CD4-positive, alpha-beta T cell treated with Interleukin-4 for 4 hours (primary cell): Measurements from ENCODE around the gene NAA60.
"Not testable (repeated sequence)": the region's sequence is repeated elsewhere in the genome, so short reads cannot be mapped to it uniquely, and the experiment has no call there.

ENCODE experiments used
- DNase-seq: peaks from one replicate; pipeline ENCODE4 v3.0.0-alpha.2; 2020

The NAA60 gene

DNA sequence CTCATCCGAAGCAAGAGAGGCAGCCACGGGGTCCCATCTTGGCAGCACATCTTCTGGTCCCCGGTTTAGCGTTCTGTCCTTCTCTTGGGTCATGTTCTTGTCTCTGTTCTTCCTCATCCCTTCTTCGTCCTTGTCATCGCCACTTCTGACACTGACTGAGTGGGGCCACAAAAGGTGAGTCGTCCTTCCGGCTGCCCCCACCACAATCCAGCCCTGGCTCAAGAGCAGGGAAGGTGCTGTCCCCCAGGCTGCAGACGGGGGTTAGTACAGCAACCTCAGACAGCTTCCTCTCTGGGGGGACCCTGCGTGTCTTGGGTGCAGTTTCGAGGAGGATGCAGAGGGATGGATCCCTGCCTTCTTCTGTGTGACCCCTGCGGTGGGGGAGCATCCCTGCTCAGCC, 21.8 kb downstream of the NAA60 start:
- no peak for DNase-seq

DNA sequence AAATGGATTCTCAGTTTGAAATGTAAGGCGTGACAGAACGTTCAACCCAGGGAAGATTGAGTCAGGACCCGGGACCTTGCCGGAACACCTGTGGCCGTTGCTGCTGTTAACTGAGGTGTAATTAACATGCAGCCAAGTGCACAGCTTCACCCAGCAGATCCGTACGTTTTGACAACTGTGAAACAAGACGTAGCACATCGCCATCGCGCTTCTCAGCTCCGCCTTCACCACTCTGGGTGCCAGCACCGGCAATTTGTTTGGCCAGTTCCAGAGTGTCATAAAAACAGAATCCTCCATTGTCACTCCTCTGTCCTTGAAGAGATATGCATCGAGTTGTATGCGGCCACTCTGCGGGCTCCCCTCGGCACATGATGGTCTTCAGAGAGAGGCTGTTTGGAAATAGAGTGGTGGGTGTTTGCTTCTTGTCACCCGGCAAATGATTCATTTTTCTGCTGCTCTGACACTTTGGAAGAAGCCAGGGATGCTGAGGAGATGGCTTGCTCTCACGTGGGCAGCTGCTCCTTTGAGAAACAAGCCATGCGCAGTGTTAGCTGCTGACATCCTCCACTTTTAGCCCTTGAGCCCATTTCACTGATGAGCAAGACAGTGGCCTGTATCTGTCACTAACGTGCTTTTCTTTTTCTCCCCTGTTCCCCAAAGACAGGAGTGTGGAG, 22.6 kb downstream of the NAA60 start:
- no peak for DNase-seq

DNA sequence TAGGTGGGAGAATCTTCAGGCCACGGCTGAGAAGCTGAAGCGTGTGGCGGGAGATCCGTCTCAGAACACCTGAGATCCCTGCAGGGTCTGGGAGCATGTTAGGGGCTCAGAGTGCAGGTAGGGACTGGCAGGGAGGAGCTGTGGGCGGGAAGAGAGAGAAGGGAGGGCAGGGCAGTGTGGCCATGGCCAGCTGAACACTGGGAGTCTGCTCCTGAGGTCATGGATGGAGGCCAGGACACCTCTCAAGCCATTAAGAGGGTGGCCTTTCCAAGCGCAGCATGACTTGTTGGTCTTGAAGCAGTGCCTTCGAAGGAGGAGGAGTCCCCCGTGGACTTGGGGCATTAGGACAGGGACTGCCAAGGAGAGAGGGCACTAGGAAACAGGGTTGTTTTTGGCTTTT, 23.7 kb downstream of the NAA60 start:
- no peak for DNase-seq

DNA sequence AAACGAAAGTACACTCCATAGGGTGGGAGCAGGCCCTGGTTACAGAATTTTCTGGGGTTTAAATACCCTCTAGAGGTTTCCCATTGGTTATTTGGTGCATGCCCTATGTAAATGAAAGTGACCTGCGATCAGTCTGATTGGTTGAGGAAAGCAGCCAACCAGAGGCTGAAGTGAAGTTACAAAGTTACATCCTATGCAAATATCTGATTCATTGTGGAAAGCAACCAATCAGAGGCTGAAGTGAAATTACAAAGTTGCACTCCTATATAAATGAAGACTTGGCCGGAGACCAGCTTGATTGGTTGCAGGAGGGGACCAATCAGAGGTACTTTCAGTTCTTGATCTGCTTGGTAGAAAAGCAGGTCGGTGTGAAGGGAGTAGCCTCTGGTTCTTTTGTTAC, 24.4 kb downstream of the NAA60 start:
- no peak for DNase-seq

DNA sequence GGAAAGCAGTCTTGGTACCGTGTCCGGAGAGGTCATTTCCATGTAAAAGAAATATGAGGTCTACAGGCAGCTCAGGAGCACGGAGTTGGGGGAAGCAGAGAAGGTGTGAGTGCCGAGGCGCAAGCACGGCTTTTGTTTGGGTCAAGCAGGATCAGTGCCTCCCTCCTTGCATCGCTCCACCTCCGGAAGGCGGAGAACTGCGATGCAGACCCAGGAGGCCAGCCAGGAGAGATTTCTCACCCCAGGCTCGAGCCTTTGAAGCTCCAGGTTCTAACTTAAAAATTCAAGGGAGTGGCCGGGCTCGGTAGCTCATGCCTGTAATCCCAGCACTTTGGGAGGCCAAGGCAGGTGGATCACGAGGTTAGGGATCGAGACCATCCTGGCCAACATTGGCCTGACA, 25.0 kb downstream of the NAA60 start:
- DNase-seq, result no peak

DNA sequence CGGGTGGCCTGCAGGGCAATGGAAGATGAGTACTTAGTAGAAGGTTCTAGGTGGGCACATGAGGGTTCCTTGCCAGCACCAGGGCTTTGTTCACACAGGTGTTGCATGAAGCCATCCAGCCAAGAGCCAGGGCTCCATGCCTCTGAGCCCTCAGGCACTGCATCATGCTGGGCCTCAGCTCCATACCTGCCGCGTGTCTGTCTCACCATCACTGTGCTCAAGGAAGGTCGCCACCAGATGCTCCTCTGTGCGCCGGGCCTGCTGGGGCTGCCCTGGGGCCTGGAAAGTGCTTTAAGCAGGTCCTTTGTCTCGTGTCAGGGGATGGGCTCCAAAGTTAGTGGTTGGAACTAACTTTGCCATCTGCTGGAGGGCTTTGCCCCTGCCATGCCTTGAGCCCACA, 26.3 kb downstream of the NAA60 start:
- DNase-seq, result no peak

DNA sequence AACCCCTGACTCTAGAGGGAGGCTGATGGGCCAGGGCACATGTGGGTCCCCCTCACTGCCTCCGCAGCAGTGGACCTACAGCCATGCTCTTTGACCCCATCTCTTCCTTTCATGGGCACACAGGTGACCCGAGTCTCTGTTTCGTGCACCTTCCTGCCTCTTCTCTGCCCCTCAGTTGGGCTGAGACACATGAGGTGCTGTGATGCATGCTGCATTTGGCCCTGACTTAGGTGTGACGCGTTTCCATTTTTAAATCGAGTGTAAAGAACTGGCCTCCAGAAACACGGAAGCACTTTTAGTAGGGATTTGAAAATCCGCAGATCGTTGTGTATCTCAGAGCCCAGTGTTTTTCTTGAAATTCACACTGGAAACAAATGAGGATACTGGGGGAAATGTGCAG, 27.2 kb downstream of the NAA60 start:
- DNase-seq, result no peak

DNA sequence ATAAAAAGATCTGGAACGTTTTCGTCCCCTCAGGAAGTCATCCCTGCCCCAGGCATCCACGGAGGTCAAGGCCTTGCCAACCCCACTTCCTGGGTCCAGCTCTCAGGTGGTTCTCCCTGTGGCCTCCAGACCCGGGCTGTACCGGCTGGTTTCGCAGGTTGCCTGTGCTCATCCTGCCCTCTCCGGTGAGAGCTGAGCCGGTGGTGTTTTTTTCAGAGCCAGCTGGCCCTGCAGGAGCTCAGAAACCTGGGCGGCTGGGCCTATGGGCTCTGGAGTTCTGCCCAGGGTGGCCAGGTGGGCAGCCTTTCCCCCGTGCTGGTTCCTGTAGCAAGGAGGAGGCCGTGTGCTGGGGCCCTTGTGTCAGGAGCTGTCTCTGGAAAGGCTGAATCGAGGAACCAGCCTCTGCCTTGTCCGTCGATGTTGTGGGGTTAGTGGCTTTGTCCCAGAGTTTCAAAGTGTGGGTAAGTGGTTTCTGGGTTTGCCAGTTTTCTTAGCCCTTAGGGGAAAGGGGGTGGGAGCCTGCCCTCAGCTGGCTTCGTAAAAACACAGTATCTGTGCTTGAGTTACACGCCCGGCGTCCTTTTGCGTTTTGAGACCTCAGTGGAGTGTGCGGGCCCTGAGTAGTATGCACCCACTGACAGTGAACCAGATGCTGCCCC, 28.2 kb downstream of the NAA60 start:
- DNase-seq, result no peak

DNA sequence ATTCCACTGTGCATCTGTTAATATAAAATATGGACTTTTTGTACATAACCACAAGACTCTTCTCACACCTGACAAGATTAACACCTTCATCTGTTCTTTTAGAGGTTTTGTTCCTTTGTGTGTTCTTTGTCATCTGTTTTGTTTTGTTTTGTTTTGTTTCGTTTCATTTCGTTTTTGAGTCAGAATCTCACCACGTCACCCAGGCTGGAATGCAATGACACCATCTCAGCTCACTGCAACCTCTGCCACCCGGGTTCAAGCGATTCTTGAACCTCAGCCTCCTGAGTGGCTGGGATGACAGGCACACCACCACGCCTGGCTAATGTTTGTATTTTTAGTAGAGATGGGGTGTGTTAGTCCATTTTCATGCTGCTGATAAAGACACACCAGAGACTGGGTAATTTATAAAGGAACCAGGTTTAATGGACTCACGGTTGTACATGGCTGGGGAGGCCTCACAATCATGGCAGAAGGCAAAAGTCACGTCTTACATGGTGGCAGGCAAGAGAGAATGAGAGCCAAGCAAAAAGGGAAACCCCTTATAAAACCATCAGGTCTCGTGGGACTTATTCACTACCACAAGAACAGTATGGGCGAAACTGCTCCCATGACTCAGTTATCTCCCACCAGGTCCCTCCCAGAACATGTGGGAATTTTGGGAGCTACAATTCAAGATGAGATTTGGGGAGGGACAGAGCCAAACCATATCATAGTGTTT, 29.6 kb downstream of the NAA60 start:
- DNase-seq, result no peak

DNA sequence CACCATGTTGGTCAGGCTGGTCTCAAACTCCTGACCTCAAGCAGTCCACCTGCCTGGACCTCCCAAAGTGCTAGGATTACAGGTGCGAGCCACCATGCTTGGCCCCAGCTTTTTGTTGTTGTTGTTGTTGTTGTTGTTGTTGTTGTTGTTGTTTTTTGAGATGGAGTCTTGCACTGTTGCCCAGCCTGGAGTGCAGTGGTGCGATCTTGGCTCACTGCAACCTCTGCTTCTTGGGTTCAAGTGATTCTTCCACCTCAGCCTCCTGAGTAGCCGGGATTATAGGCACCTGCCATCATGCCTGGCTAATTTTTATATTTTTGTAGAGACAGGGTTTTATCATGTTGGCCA, 30.1 kb downstream of the NAA60 start:
- DNase-seq, result not testable (repeated sequence)

DNA sequence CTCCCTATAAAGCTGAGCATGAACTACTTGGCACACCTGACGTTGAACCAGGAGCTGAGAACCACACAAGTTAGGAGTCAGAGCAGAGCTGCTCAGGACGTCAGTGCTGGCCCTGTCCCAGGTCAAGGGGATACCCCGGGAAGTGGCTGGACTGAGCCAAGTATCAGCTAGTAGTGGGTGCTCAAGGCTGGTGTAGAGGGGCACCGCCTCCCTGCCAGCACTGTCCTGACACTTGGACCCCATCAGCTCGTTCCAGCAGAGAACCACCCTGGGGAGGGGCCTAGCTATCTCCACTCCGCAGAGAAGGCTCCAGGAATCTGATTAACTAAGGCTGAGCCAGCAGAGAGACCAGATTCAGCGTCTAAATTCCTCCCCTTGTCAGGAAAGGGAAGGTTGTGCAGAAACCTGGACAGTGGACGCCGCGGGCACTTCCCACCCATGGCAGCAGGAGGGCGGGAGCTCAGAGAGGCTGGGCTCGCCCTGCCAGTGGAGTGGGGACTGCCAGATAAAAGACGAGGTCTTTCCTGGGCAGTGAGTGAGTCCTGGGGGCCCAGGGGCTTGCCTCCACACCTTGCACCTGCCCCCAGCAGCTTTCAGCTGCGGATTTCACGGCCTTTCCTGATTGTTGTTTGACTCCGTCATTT, 30.8 kb downstream of the NAA60 start:
- no peak for DNase-seq

DNA sequence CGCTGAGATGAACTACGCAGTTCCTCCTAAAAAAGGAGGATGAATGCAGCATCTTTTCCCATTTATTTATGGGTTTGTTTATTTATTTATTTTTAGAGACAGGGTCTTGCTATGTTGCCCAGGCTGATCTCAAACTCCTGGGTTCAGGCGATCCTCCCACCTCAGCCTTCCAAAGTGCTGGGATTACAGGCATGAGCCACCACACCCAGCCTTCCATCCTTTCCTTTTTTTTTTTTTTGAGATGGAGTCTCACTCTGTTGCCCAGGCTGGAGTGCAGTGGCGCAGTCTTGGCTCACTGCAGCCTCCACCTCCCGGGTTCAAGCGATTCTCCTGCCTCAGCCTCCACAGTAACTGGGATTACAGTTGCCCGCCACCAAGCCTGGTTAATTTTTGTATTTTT, 31.4 kb downstream of the NAA60 start:
- not testable (repeated sequence) for DNase-seq

DNA sequence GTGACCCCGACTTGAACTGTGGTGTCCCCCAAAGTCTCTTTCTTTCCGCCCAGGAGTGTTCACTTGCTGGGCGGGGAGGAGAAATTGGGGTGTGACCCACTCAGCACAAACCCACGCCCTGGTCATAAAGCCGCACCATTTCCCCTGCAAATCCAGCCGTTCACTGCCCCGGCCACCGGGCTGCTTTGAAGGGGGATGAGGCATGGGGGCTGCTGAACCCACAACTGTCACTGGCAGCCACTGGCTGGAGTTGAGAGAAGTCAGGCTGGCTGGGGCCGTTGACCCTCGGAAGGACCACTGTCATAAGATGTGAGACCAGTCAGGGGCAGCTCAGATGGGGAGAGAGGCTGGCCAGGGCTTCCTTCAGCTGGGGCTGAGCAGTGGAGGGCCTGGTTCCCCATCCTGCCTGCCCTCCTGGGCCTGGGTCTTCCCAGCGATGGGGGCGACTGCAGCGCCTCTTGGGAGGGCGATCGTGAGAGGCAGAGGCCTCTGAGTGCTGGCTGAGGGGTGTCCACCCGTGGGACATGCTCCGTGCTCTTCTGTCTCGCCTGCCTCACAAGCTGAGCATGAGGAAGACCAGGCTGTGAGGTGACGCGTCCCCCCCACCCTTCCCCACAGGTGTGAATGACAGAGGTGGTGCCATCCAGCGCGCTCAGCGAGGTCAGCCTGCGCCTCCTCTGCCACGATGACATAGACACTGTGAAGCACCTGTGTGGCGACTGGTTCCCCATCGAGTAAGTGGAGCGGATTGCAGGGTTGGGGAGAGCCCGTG, 32.3 kb downstream of the NAA60 start:
- no peak for DNase-seq

DNA sequence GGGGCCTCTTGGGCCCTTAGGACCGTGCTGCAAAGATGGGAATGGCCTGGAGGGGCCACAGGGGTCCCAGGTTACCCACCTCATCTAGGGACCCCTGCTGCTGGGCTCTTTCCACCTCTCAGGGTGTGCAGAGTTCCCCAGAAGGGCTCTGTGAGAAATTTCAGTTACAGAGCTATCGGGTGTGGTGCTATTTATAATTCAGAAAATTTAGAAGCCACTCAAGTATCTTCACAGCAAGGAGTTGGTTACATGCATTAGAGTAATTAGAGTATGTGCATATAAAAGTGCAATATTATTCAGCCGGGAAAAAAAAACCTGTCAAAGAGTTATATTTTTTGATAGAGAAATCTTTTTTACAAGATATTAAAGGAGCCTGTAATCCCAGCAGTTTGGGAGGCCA, 32.9 kb downstream of the NAA60 start:
- DNase-seq, result no peak

DNA sequence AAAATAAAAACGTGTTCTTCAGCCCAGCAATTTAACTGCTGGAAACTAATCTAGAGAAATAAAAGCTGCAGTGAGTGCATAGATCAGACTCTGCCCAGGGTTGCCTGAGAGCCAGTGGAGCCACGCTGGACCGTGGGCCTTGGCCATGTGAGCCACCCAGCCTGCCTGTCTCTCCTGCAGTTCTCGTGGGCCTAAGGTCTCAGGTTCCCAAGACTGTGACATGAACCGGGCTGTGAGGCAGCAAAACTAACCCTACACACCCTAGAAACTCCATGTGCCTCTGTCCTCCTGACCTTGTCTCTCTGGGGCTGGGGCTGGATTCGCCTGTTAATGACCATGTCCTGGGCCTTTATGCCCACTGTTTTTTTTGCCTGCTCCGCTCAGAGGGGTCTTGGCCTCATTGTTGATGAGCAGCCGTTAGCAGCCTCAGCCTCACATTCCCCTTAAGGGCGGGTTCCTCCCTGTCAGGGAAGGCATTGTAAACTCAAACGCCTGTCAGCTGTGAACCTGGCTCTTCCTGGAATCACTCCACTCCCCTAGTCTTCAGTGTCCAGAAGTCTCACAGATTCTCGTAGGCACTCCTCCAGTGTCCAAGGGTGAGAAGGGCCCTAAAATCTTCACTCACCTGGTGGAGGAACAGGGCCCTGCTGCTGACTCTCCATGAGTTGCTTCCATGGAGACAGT, 34.9 kb downstream of the NAA60 start:
- no peak for DNase-seq

DNA sequence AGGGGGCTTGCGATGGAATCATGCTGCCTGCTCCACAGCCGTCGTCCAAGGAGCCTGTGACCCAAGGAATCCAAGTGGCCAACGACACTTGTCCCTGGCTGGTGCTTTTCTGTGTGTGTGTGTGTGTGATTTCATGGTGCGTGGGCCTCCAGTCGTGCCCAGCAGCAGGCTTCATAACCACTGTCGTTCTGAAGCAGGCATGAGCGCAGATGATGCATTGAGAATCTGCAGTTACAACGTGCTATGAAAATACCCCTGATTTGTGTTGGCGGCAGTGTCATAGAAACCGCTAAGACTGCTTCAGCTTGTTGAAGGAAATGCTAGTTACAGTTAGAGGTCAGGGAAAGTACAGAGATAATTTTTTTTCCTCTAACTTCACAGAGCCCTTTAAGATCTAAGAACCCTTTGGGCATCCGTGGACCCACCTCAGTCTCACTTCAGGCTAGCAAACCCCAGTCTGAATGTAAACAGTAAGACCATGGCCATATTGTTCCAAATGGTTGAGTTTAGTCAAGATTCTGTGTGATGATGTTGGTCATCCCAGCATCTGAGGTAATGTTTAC, 36.3 kb downstream of the NAA60 start:
- no peak for DNase-seq

DNA sequence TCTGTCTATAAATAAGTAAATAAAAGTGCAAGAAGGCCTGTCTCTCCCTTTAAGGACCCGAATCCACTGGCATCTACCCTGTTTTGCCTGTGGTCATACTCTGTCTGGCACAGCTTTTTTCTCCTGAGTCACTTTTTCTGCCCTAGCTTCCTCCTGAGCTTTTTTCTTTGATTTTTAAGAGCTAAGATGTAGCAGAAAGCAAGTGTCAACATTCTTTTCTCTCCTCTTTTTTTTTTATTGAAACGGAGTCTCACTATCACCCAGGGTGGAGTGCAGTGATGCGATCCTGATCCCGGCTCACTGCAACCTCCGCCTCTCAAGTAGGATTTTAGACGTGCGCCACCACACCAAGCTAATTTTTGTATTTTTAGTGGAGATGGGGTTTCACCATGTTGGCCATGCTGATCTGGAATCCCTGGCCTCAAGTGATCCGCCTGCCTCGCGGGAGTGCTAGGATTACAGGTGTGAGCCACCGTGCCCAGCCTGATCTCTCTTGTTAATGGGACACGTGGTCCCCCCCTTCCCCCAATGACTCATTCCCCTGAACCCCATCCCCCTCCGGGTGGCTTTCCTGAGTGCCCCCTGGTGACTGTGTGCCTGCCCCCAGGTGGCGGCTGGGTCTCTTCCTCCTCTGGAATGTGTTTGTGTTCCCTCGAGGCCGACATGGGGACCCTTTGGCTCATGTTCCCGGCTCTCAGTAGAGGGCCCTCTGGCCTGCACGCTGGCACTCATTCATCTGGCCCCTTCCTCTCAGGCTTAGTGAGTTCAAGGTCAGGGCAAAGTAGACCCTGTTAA, 37.6 kb downstream of the NAA60 start:
- DNase-seq, result no peak

DNA sequence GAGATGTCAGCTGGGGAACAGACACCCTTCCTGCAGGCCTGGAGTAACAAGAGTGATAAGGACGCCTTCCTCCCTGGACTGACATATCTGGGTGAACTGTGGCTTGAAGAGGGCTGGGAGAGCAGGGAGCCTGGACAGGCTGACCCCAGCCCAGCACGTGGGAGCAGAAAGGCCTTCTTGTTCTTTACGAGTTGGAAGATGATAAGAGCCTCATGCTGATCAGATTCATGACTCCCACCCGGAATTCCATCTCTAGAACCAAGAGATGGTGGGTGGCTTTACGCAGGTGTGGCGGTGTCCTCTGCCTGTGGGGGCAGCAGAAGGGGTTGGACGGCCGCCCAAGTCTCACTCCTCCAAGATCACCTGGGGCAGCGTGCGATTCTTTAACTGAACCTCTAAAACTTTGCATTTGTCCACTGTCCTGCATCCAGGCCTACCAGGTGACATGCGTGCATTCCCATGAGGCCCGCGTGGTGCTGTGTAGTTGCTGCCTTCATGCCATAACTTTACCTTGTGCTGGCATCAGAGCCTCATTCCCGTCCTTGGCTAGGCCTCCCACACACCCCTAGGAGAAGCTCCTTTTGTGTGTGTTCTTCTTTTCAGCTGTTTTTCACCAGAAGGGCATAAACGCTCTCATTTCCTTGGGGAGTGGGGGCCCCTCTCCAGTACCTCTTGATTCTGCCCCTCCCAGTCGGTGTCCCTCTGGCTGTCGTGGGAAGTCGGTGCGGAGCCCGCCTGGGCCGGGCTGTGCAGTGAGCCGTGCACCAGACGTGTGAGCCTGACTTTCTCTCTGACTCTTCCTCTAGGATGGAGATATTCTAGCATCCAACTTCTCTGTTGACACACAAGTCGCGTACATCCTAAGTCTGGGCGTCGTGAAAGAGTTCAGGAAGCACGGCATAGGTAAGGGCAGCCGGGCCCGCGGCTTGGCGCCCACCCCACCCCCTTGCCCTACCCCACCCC, 38.5 kb downstream of the NAA60 start:
- no peak for DNase-seq

DNA sequence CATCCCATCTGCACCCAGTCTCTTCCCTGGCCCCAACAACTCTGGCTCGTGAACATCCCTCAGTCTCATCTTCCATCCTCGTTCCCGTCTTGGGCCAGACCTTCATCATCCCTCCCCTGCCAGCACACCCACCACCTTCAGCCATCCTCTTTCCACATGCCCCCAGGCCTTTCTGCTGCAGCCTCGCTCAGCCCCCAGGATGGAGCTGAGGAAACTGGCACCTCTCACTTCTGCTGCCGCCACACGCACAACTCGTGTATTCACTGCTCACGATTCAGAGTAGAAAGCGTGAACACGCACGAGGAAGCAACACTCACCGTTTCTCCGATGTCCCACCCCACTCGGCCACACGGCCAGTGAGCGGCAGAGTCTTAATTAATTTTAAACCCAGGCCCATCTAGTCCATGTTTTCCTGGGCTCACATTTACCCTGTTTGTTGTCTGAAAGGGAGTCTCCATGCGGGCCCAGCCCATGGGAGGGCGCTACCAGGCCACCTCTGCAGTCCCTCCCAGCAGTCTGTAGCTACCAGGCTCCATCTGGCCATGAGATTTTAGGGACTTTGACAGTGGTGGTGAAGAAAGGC, 39.3 kb downstream of the NAA60 start:
- DNase-seq, result no peak
